Ectodermal cell (in vitro differentiated cells): ENCODE measurements around the gene HS3ST5.

Experiments
- H3K27ac ChIP-seq: 2 replicates; pipeline ENCODE4 v1.7.0; 2013; ENCODE audit warnings: mild to moderate bottlenecking, low read depth, low read length; ENCODE audit not compliant: insufficient read depth, poor library complexity, severe bottlenecking
- H3K27me3 ChIP-seq: 2 replicates; pipeline ENCODE4 v1.7.0; 2013; ENCODE audit warnings: mild to moderate bottlenecking, low read length; ENCODE audit not compliant: insufficient read depth, control insufficient read depth, poor library complexity, severe bottlenecking
- H3K36me3 ChIP-seq: one replicate; pipeline ENCODE4 v1.7.0; 2013; ENCODE audit warnings: low read length; ENCODE audit not compliant: control insufficient read depth, insufficient read depth
- H3K4me1 ChIP-seq: one replicate; pipeline ENCODE4 v1.7.0; 2013; ENCODE audit warnings: low read length; ENCODE audit not compliant: control insufficient read depth, insufficient read depth
- H3K4me3 ChIP-seq: 2 replicates; pipeline ENCODE4 v1.7.0; 2013; ENCODE audit warnings: low read depth, low read length, control low read depth; ENCODE audit not compliant: insufficient read depth
- H3K9me3 ChIP-seq: 2 replicates; pipeline ENCODE4 v1.7.0; 2013; ENCODE audit warnings: mild to moderate bottlenecking, low read length, moderate library complexity; ENCODE audit not compliant: control insufficient read depth
- WGBS, 2 experiments: methylation state at CpG; one replicate each; pipeline ENCODE4 v1.1.7; 2013; ENCODE audit warnings: missing lambda C conversion rate in 2 of 2; 5-methylcytosine and 5-hydroxymethylcytosine counted together

The HS3ST5 gene

DNA sequence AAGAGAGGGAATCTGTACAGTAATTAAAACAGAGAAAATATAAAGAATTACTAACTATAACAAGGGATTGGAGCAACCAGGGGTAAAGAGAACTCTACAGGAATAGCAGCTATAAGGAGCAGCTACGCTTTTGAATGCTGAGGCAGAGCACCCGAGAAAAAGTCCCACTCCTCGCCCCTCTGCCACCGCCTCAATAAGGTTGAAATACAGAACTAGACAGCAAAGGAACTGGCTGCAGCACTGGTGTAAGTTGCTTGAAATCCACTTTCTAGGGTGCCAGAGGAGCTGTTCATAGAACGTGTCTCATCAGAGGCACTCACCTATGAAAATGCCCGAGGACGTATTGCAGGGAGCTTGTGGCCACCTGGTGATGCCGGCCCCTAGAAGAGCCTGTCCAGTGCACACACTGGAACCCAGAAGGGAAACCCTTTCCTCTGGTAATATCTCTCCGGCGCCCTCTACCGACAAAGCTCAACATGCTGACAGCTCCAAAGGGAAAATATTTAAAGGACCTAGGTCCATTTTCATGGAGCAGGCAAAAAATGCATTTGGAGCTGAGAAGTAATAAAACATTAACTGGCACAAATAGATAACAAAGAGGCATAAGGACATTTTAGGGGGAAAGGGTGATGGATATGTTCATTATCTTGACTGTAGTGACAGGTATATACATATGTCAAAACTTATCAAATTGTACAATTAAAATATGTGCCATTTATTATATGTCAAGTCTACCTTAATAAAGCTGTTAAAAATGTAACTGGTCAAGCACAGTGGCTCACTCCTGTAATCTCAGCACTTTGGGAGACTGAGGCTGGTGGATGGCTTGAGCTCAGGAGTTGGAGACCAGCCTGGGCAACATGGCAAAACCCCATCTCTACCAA, 234.5 kb downstream of the HS3ST5 start:
- WGBS, 2 experiments: 48 to 49% methylated on average over 11 of the region's 11 CpGs
- H3K27me3 ChIP-seq: no peaks in the 10 kb centered on the region
- no peaks in the 10 kb centered on the region for H3K36me3 ChIP-seq
- no peak overlapping the region for H3K4me3 ChIP-seq
- H3K27ac ChIP-seq: no peak overlapping the region
- H3K9me3 ChIP-seq: no peaks in the 10 kb centered on the region
- no peaks in the 10 kb centered on the region for H3K4me1 ChIP-seq

DNA sequence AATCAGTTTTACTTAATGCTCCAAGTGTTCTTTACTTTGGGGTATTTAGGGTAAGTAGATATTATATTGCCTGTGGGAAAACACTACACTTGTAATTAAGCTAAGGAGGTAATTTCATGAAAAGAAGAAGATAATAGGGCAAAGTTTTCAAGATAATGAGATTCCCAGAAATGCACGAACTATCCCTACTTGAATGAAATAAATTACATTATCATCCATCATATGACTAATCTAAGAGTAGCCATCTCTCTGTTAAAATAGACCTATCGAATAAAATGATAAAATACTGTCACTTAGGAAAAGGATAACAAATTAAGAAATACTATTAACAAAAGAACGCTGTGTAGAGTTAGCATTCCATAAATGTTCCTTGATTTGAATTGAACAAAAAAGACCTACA, 236.8 kb downstream of the HS3ST5 start:
- Histone ChIP-seq H3K27me3 (no peaks in the 10 kb centered on the region), H3K36me3 (no peaks in the 10 kb centered on the region), H3K4me3 (no peak overlapping the region), H3K9me3 (no peaks in the 10 kb centered on the region), H3K4me1 (no peaks in the 10 kb centered on the region), H3K27ac (no peak overlapping the region)
- WGBS, 2 experiments: 92 to 100% methylated on average over 1 to 2 of the region's 3 CpGs

DNA sequence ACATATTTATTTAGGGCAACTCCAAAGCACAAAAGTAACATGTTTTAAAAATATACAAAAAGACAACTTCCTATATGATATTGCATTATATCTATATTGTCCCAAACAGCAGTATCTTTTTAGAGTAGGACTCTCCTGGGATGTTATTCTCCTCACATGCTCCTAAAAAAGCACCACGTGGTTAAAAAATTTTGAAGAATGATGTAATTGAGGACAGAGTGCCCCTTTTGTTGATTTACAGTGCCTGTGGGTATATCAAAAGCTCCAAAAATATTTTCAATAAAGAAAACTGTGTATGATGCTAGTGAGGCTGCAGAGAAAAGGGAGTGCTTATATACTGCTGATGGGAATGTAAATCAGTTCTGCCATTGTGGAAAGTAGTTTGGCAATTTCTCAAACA, 241.6 kb downstream of the HS3ST5 start:
- Histone ChIP-seq H3K9me3 (no peaks in the 10 kb centered on the region), H3K4me3 (no peak overlapping the region), H3K36me3 (no peaks in the 10 kb centered on the region), H3K4me1 (no peaks in the 10 kb centered on the region), H3K27me3 (no peaks in the 10 kb centered on the region), H3K27ac (no peak overlapping the region)
- WGBS, 2 experiments: 81% methylated on average over 1 of the region's 1 CpG; no CpG with 5 or more reads in 1 of the 2 experiments

DNA sequence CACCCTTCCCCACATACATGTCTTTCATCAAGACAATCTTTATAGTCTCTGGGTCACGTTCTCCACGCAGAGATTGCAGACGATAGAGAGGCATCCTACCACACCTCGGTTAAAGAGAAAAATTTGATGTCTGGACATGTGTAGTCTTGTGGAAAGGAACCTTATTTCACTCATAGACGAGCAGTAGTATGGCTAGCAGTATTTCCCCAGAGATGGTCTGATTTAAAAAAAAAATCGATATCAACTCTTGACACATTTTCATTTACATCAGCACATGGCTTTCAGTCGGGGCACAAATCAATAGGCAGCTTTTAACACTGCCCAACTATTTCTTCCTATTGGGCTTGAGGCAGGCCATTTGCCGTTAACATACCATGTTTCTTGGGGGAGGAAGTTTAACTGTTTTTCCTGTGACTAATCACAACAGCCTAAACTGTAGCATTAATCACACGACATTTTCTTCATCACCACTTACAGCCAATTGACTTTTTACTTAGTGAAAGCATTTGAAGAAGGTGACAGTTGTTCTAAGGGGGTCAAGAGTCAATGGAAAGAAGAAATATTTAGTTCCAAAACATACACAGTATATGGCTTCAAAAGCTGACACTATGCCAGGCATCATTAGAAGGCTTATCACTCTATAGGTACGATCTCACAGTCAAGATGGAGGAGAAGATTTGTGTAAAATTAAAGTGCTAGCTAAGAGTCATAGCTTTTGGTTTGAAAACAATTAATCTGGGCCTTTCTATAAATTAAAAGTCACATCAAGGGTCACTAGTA, 242.4 kb downstream of the HS3ST5 start:
- Histone ChIP-seq H3K36me3 (no peaks in the 10 kb centered on the region), H3K4me3 (no peak overlapping the region), H3K27me3 (no peaks in the 10 kb centered on the region), H3K4me1 (no peaks in the 10 kb centered on the region), H3K27ac (no peak overlapping the region), H3K9me3 (no peaks in the 10 kb centered on the region)
- WGBS, 2 experiments: 90 to 92% methylated on average over 9 of the region's 10 CpGs

DNA sequence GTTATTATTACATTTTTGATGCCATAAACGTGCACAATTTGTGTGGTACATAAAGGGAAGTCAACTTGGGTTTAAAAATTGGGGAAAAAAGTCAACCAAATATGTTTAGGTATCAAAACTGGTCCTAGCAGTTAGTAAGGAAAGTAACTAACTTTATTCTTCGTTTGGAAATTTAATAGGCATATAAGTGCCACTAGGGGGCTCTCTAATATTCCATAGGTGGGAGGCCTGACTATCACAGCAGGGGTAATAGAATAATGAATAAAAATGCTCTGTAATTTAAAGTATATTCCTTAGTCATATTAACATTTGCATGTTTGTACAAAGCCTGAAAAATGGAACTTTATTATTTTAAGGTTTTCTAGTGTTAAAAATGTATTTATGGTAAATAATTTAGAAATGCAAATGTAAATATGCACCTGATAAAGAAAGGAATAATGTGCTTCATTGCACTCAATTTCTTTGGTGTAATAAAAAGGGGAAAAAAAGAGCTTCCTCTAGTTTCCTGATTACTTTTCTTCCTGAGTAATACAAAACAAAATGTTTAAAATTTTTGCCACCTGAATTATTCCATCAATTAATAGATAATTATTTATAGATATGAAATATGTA, 246.2 kb downstream of the HS3ST5 start:
- 5 to 9% methylated on average over 2 of the region's 2 CpGs for WGBS, 2 experiments
- Histone ChIP-seq H3K9me3 (no peaks in the 10 kb centered on the region), H3K27me3 (no peaks in the 10 kb centered on the region), H3K27ac (no peak overlapping the region), H3K4me1 (no peaks in the 10 kb centered on the region), H3K4me3 (no peak overlapping the region), H3K36me3 (no peaks in the 10 kb centered on the region)

DNA sequence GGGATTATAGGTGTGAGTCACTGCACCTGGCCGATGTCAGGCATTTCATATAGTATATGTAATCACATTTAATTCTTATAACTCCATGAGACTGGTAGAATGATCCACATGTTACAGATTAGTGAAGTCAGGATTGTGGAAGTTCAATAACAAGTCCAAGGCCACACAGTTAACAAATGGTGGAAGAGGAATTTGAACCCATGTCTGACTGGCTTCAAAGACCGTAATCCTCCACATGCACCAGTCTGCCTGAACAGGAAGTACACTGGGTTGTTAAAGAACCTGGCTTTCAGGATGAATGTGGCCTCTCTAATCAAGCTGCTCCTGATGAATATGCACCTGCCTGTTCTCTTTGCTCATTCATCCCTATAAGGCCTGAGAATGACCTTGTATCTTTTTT, 249.9 kb downstream of the HS3ST5 start:
- H3K9me3 ChIP-seq: no peaks in the 10 kb centered on the region
- 91 to 97% methylated on average over 1 to 2 of the region's 2 CpGs for WGBS, 2 experiments

DNA sequence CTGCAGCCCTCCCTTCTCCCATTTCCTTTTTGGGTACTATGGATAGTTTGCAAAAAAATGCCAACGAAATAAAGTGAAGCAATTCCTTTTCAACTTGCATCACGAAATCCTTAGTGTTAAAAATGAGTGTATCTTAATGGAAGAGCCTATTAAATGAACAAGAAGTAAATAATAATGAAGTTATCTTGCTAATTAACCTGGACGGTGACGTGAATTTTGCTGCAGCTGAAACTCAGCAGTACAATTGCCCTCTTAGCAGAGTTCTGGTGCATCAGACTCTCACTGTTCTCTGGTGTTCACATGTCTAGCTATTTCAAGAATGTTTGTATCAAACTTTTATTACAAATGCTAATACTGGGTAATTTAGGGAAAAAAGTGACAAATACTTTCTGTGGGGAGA, 252.2 kb downstream of the HS3ST5 start:
- no peak overlapping the region for H3K27ac ChIP-seq
- H3K27me3 ChIP-seq: no peaks in the 10 kb centered on the region
- 73 to 86% methylated on average over 4 of the region's 4 CpGs for WGBS, 2 experiments
- H3K4me3 ChIP-seq: no peak overlapping the region
- no peaks in the 10 kb centered on the region for H3K9me3 ChIP-seq
- H3K4me1 ChIP-seq: no peaks in the 10 kb centered on the region
- H3K36me3 ChIP-seq: no peaks in the 10 kb centered on the region

More for the DNA sequence above, 249.9 kb downstream of the HS3ST5 start:
- Histone ChIP-seq H3K27me3 (no peaks in the 10 kb centered on the region), H3K4me3 (no peak overlapping the region), H3K36me3 (no peaks in the 10 kb centered on the region), H3K27ac (no peak overlapping the region), H3K4me1 (no peaks in the 10 kb centered on the region)

DNA sequence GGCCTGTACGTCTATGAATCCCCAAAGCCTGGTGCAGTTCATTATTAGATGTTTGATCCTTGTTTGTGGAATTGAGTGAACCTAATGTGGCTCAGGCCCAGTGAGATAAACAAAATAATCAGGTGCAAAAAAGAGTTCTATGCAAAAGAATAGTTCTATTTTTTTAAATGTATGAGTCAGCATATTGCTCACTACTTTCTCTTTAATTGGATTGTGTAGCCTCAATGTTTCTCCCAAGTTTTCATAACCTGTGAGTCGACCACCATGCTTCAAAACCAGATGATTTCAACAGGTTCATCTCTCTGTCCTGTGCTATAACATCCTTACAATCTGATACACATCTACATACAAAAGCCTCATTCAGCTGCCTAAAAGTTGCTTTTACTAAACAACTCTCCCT, 255.3 kb downstream of the HS3ST5 start:
- no peaks in the 10 kb centered on the region for H3K9me3 ChIP-seq
- WGBS, 2 experiments: 94% methylated on average over 2 of the region's 2 CpGs
- no peak overlapping the region for H3K4me3 ChIP-seq
- H3K4me1 ChIP-seq: no peaks in the 10 kb centered on the region
- no peak overlapping the region for H3K27ac ChIP-seq
- H3K36me3 ChIP-seq: no peaks in the 10 kb centered on the region
- no peaks in the 10 kb centered on the region for H3K27me3 ChIP-seq

DNA sequence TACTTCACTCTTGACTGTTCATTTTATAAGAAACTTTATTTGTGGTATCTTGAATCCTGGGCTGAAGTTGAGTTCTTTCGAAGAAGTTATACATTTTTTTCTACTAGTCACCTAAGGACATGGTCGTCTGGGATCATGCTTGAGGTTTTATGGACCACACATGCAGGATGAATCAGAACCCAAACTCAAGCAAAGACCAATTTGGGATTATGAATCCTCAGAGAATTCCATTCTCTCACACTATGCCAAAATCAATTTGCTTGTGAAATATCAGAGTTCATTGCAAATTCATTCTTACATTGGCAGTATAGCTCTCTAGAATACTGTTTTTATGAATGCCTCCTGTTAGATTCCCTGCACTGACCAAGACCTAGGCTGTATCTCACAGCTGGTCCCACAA, 257.6 kb downstream of the HS3ST5 start:
- Histone ChIP-seq H3K4me1 (no peaks in the 10 kb centered on the region), H3K27ac (no peak overlapping the region), H3K27me3 (no peaks in the 10 kb centered on the region), H3K4me3 (no peak overlapping the region), H3K9me3 (no peaks in the 10 kb centered on the region), H3K36me3 (no peaks in the 10 kb centered on the region)
- 97 to 100% methylated on average over 2 of the region's 2 CpGs for WGBS, 2 experiments

DNA sequence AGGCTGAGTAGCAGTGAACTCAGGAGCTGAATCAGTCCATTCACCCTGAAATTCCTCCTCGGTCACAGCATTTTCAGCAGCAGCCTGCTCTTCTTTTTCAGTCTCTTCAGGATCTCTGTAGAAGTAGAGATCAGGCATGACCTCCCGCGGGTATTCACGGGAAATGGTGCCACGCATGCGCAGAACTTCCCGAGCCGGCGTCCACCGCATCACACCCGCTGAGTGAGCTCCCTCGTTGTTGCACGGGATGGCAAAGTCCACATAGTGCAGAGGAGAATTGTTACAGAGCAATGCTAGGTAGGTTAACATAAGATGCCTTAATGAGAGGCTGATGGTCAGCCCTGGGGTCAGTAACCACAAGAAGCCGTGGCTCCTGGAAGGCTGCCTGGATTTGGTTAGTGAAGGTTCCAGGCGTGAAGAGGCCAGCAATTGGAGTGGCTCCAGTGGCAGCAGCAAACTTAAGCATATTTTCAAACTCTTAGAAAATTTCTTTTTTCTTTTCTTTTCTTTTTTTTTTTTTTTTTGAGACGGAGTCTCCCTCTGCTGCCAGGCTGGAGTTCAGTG, 258.4 kb downstream of the HS3ST5 start:
- Histone ChIP-seq H3K27ac (no peak overlapping the region), H3K9me3 (no peaks in the 10 kb centered on the region), H3K27me3 (no peaks in the 10 kb centered on the region), H3K4me3 (no peak overlapping the region), H3K4me1 (no peaks in the 10 kb centered on the region), H3K36me3 (no peaks in the 10 kb centered on the region)
- WGBS, 2 experiments: 95% methylated on average over 16 of the region's 16 CpGs
